SK-MEL-5 (cell line): ENCODE data around the gene RSBN1. TPM values are rescaled to one million over a fixed set of nuclear protein-coding genes. Genes with fewer than 3 reads are reported as not detected.

Source experiments
- DNase-seq: peaks from one replicate; pipeline ENCODE4 v3.0.0-alpha.2; 2016; ENCODE audit warnings: low read depth, low spot score
- in situ Hi-C: cut with HindIII; loops from 2 replicates; pipeline ENCODE4 v1.10.0; 2016; ENCODE audit warnings: low sequenced_read_pairs, high pct_unique_total_duplicates, low pct_unique_long_range_greater_than_20kb
- total RNA-seq: library from RNA; depleted of rRNA; stranded (reverse); fragments of >200 nt; shearing (Covaris generic); gene quantifications from 2 replicates; pipeline ENCODE4 v1.2.3, GENCODE V29; 2014

Gene RSBN1
- total RNA-seq, 1 experiment from 2014 or later: 5.9 TPM

DNA sequence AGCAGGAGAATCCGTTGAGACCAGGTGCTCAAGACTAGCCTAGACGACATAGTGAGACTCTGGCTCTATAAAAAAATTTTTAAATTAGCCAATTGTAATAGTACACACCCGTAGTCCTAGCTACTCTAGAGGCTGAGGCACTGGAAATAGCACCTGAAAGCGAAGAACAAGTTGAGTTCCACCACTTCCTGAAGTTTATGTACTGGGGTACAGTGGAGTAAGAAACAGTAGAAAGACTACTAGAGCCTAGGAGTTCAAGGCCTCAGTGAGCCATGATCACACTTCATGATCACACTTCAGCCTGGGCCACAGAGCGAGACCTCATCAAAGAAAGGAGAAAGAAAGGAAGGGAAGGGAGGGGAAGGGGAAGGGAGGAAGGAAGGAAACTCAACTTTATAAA is 19.8 kb downstream of the RSBN1 start:
- in situ Hi-C loops: no loop called here

DNA sequence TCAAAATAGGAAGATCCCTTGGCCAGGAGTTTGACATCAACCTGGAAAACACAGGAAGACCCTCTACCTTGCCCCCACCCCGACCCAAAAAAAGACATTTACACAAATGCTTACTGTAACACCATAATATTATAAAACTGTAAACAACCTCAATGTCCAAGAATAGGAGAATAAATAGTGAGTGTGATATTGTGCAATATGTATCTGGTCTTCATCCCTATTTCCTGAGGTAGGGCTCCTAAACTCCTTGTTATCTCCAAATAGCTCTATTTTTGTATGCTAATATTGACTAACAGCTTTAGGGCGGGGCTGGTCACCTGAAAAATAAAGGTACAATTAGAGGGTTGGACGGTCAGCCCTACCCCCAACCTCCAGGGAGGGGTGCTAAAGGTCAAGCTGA is 23.5 kb downstream of the RSBN1 start:
- no peak for DNase-seq
- in situ Hi-C loops: no loop called here

More for the DNA sequence above, 19.8 kb downstream of the RSBN1 start:
- DNase-seq: no peak

DNA sequence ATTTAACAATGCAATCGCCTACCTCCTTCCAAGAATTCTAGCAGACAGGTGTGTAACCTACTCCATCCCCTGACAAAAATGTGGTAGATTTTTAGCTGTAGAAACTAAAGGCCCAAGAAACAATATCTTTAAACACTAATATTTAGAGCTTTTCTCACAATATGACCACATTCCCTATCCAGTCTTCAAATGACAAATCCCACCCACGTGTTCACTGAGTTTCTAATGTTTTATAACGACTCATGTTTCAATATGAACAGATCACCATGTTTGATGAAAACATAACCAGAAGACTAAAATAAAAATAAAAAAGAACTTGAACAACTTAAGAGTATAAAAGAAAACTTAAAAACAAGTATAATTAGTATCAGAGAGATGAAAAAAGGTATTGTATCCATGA is 24.6 kb downstream of the RSBN1 start:
- DNase-seq: no peak
- in situ Hi-C loops: no loop called here

DNA sequence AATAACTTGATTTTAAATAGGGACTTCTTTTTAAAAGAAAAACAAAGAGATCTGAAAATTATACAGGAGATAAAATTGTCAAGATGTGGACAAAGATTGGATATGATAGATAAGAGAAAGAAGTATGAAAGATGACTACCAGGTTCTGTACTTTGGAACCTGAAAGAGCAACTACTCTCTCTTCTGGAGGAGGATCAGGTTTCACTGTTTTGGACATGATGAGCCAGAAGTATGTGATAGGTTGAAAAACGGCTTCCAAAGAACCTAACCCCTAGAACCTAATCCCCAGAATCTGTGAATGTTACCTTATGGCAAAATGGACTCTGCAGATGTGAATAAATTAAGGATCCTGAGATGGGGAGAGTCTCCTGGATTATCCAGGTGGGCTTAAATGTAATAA is 26.2 kb downstream of the RSBN1 start:
- DNase-seq: no peak
- in situ Hi-C loops: no loop called here

DNA sequence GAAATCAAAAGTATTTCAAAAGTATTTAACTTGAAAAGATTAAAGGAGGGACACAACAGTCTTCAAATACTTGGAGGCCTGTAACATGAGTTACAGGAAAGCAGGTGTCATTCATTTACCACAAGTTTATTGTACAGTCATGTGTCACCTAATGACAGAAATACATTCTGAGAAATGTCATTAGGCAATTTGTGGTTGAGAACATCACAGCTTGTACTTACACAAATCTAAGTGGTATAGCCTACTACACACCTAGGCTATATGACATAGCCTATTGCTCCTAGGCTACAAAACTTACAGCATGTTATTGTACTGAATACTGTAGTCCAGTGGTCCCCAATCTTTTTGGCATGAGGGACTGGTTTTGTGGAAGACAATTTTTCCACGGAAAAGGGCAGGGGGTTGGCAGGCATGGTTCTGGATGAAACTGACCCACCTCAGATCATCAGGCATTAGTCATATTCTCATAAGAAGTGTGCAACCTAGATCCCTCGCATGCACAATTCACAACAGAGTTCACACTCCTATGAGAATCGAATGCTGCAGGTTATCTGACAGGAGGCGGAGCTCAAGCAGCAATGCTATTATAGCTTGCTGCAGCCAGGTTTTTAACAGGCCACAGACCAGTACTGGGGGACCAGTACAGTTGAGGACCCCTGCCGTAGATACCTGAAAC is 28.0 kb downstream of the RSBN1 start:
- in situ Hi-C loops: no loop called here
- no peak for DNase-seq

DNA sequence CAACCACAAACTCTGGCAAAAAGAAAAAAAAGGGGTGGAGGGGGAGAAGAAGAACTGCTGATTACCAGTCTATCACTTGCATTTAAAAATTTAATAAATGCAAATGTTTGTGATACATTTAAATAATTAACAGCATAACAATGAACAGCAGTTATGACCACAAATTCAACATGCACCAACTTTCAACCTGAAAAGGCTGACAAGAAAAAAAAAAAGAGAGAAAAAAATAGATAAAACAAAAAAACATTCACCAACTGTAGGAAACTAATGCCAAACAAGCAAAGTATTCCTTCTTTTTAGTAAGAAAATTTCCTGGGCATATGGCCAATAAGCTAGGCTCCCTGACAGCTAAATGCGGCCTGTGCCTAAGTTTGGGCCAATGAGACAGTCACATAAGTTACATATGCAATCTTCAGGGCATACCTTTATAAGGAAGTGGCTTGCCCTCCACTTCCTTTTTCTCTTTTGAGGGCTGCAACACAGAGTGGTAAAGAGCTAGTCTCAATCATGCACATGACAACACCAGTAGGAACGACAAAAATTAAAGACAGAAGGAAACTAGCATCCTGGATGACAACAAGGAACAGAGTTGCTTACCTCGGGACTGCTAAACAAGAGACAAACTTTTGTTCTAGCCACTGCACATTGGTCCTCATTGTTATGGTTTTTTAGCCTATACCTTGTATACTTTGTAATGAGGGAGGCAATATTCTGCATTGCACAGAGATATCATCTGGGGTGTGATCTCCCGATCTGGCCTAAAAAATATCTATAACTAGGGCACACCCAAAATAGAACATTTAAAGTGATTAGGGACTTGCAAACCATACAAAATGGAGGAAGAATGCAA is 28.8 kb downstream of the RSBN1 start:
- in situ Hi-C loops: no loop called here
- DNase-seq: no peak

DNA sequence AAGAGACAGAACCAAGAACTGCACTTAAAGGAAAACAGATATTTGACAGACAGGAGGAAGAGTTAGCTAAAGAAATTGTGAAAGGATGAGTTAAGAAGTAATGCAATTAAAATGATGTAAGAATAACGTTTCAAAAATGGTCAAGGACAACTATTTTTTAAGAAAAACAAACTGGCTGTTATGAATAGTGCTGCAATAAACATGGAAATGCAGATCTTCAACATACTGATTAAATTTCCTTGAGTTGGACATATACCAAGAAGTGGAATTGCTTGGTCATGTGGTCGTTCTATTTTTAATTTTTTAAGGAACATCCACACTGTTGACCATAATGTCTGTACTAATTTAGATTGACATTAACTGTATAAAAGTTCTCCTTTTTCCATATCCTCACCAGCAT is 29.9 kb downstream of the RSBN1 start:
- in situ Hi-C loops: no loop called here
- no peak for DNase-seq

DNA sequence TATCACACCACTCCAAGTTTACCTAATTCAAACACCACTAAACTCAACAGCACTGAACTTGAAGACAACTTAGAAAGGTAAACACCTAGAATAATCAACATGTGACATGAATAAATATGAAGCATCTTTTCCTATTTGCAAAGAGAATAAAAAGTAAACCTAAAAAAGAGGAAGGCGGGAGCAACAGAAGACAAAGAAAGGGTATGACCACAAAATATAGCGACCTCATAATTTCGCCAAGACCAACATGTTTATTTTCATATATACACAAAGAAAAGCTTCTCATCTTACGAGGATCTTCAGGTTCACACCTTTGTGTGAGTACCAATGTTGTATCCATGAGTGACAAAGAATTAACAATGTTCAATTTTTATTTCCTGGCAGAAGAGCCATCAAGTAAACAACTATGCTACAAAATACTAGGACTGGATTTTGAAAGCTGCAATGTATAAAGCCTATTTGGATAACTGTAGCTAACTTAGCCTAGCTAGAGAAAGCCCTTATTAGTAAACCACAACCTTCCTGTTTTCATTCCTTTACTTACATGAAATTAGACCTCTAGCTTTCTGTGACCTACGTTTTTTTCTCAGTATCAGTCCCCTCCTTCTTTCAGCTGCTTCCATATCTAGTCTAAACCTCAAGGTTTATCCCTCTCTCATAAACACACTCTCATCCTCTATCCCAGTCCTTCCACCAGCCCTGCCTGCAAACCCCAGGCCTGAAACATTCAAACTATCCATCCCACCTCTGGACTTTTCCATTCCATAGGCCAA is 31.7 kb downstream of the RSBN1 start:
- in situ Hi-C loops: no loop called here
- DNase-seq: no peak

DNA sequence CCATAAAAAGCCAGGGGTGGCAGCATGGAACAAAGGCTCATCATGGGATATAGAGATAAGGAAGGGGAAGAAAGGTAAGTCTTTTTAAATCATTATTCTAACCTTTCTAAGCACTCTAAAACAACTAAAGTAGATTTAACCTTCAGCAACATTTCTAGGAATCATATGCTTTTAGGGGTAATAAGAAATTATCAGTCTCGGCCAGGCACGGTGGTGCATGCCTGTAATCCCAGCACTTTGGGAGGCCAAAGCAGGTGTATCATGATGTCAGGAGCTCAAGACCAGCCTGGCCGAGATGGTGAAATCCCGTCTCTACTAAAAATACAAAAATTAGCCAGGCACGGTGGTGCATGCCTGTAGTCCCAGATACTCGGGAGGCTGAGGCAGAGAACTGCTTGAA is 32.7 kb downstream of the RSBN1 start:
- DNase-seq: no peak
- in situ Hi-C loops: no loop called here

DNA sequence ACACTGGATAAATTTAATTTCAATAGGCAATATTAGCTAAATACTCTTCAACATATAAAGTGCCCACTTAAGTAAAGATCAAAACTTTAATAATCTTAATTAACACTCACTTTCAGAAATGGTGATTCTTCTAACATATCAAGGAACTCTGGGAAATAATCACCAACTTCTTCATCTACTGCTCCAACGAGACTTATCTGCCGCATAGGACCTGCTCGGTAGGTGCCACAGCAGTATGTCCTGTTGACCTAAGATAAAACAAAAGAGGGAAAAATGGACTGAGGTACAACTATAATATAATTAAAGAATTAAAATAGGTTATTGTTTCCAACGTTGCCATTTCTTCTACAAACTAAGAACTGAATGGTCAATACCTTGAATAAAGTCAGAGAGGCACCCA is 34.7 kb downstream of the RSBN1 start:
- DNase-seq: no peak
- in situ Hi-C loops: no loop called here

DNA sequence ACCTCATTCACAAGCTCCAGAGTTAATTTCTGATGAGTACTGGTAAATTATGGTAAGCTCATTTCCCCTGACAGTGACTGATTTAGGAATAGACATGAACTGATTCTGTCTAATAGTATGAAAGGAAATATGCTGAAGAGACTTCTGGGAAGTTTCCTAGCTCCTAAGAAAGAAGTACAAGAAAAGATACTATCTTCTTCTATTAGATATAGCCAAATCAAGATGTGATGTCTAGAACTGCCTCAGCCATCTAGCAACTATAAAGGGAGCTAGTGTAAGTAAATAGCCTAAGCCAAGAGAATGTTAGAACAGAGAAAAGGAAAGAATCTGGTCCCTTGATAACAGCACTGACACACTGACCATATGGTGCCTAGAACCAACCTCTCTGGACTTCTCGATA is 42.2 kb downstream of the RSBN1 start:
- no peak for DNase-seq
- in situ Hi-C loops: no loop called here

DNA sequence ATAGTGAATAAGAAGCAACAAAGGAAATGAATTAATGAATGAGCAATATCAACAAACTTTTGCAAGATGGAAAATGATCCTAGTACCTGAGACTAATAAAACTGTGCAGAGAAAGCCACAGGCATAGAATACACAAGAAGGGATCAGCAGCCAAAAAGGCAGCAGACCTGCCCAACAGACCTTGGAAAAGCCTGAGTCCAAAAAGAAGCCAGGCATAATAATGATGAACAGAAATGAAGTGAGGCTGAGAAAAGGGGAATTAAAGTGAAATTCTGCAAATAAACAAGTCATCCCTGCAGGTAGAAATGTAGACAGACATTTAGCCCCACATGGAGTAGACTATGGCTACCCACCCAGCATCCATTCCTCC is 42.7 kb downstream of the RSBN1 start:
- DNase-seq: no peak

DNA sequence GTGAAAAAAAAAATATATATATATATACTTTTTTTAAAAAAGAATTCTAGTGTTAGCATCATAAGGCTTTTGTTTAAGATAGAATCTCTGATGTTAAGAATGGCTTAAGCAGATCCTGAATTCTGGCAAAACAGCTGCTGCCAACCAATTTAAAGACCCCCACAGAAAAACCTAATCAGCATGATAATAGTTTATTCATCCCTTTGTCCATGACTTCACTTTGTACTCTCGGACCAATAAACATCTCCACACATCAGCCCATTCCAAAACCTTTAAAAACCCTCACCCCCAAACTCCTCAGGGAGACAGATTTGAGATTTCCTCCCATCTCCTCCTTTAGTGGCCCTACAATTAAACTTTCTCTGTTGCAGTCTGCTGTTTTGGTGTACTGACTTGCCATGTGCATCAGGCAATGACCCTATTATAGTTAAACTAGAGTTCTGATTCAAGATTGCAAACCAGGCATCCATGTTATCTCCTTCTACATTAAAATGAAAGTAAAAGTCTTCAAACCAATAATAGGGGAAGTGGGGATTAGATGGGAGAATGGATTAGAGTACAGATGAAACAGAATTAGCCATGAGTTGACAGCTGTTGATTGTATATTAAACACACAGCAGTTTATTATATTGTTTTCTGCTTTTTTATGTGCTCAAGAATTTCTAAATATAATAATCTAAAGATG is 43.2 kb downstream of the RSBN1 start:
- in situ Hi-C loops: no loop called here
- DNase-seq: no peak

More for the DNA sequence above, 42.7 kb downstream of the RSBN1 start:
- in situ Hi-C loops: no loop called here

DNA sequence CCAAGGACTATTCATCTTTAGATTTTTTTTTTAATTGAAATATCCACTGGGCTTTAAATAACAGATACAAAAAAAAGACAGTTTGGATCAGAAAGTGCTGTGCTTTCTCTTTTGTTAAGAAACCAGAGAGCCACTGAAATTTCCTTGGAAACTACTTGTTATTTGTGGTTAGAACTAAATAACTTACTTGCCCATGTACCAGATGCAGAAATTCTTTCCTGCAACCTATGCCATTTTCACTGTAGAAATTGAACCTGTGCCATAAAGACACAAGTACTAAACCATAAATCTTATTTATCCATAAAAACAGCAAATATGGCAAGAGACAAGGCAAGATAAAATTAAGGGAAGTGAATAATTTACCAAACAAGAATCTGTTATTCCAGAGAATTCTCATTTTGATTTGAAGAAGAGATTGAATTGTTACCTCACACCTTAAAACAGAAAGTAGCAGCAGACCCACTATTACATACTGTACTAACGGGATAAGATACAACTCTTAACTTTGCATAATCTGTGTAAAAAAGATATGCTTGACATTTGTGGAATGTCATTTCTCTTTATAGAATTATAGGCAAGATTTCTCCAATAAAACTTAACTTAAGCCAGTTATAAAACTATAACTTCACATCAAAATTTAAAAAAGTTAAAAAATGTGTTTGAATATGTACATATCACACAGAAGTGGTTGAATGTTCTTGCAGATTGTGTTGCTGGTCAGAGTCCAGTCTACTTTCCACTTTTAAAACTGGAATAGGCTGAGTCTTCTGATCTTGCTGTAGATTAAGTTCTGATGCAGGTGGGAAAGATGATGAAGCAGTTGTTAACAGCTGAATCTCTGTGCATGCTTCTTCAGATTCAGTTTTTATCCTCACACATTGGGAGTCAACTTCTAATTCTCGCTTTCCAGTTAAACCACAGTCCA is 46.7 kb downstream of the RSBN1 start:
- no peak for DNase-seq
- in situ Hi-C loops: no loop called here

DNA sequence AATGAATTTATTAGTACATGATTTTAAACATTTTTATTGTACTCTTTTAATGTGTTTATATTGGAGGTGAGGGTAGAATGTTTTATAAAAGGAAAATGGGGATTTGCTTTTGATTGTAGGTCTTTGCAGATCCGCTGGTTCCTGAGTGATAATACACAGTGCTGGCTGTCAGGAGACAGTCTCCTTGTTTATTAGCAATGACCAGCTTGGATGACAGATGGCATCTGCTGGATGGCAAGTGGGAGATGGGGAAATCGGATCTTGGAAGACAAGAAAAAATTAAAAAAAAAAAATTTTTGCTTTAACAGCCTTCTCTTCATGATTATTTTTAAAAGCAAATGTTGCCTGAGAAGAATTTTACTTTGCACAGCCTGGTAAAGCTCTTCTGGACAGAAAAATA is 48.6 kb downstream of the RSBN1 start:
- in situ Hi-C loops: no loop called here
- no peak for DNase-seq

DNA sequence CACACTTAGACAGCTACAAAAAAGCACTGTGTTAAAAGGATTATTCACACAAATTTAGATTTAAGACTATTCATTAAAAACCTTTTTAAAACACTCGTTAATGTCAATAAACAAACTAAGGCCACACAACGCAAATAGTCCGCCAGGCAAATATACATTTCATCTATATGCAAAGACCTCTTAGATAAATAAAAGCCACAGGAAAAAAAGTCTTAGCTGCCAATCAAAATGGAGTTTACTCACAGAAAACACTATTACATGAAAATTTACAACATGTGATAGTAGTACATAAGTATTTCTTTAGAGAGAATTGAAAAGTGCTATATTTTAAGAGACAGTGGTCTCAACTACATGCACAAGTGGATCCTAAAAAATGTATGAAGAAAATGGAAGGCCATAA is 50.3 kb downstream of the RSBN1 start:
- in situ Hi-C loops: no loop called here
- DNase-seq: no peak
